ENCODE results near the gene FEM1A.
"Not testable (repeated sequence)": the region's sequence is repeated elsewhere in the genome, so short reads cannot be mapped to it uniquely, and the experiment has no call there.

Gene FEM1A

DNA sequence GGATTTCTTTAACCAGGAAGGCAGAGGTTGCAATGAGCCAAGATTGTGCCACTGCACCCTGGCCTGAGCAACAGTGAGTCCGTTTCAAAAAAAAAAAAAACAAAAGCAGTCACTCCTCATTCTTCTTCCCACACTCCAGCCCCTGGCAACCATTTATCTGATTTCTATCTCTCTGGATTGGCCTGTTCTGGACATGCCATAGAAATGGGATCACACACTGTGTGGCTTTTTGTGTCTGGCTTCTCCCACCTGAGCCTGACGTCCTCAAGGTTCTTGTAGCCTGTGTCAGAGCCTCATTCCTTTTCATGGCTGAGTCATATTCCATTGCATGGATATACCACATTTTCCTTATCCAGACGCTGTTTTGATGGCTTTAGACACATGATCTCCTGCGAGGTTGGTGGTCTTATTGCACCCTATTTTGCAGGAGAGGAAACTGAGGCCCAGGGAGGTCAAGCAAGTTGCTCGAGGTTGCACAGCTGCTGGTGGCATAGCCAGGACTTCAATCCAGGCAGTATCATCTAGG lies 15.8 kb upstream of the FEM1A start:
- Histone ChIP-seq H3K9ac (ENCODE audit: low read length in 2 of 2) (no peak overlapping the region), H3K27me3 (ENCODE audit: control insufficient read depth in 1 of 2, insufficient read depth in 2 of 2, low read length in 2 of 2) (peaks cover 0 to 12% of the 10 kb centered on the region in 2 donors)

DNA sequence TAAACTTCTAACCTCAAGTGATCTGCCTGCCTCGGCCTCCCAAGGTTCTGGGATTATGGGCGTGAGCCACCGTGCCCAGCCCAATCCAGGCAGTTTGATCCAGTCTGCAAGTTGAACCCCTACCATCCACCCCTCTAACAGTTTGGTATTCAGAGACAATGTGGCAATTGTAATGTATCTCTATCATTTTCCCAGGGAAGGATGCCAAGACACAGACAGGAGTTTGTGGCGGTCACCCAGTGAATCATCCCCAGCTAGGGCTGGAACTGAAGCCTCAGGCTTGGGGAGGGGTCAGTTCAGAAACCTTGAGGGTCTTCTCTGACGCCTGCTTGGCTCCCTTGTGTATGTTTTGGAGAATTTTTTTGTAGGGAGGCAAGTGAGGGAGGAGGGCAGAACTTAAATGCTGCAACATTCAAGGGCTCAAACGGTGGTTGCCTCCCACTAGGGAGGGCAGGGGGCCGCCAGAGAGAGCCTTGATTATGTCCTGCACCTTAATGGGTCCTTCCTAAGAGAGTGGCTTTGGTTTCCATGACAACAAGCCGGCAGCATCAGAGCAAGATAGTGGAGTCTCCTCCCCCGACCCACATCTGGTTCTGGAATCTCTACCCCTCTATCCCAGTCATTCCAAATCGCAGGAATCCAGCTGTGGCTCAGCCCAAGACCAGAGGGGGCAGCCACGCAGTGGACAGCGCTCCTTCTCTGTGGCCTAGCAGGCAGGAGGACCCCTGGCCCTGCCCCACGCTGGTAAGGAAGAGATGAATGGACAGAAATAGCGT lies 14.9 kb upstream of the FEM1A start:
- H3K4me3 ChIP-seq (ENCODE audit: low read length in 2 of 2), result no peak overlapping the region
- no peaks in the 10 kb centered on the region for H3K36me3 ChIP-seq (ENCODE audit: control insufficient read depth in 2 of 2, insufficient read depth in 2 of 2, low read length in 2 of 2)
- H3K9me3 ChIP-seq (ENCODE audit: control insufficient read depth in 2 of 2, low read length in 2 of 2), result peaks cover 0 to 4% of the 10 kb centered on the region in 2 donors
- no peak overlapping the region for H3K9ac ChIP-seq (ENCODE audit: low read length in 2 of 2)
- H3K27ac ChIP-seq (ENCODE audit: low read length), result no peak overlapping the region
- H3K27me3 ChIP-seq (ENCODE audit: control insufficient read depth in 1 of 2, insufficient read depth in 2 of 2, low read length in 2 of 2), result peaks cover 0 to 12% of the 10 kb centered on the region in 2 donors
- no peaks in the 10 kb centered on the region for H3K4me1 ChIP-seq (ENCODE audit: control insufficient read depth, insufficient read depth, low read length)

More for the DNA sequence above, 15.8 kb upstream of the FEM1A start:
- no peaks in the 10 kb centered on the region for H3K9me3 ChIP-seq (ENCODE audit: control insufficient read depth in 2 of 2, low read length in 2 of 2)
- H3K4me3 ChIP-seq (ENCODE audit: low read length in 2 of 2), result no peak overlapping the region
- no peaks in the 10 kb centered on the region for H3K4me1 ChIP-seq (ENCODE audit: control insufficient read depth, insufficient read depth, low read length)
- no peak overlapping the region for H3K27ac ChIP-seq (ENCODE audit: low read length)
- H3K36me3 ChIP-seq (ENCODE audit: control insufficient read depth in 2 of 2, insufficient read depth in 2 of 2, low read length in 2 of 2), result no peaks in the 10 kb centered on the region

DNA sequence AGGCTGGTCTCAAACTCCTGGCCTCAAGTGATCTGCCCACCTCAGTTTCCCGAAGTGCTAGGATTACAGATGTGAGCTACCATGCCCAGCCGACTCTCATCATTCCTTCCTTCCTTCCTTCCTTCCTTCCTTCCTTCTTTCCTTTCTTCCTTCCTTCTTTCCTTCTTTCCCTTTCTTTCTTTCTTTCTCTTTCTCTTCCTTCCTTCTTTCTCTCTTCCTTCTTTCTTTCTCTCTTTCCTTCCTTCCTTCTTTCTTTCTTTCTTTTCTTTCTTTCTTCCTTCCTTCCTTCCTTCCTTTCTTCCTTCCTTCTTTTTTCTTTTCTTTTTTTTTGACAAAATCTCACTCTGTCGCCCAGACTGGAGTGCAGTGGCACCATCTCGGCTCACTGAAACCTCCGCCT lies 13.4 kb upstream of the FEM1A start:
- H3K4me3 ChIP-seq (ENCODE audit: low read length in 2 of 2); H3K27ac ChIP-seq (ENCODE audit: low read length); H3K4me1 ChIP-seq (ENCODE audit: control insufficient read depth, insufficient read depth, low read length); H3K9ac ChIP-seq (ENCODE audit: low read length in 2 of 2); H3K9me3 ChIP-seq (ENCODE audit: control insufficient read depth in 2 of 2, low read length in 2 of 2); H3K36me3 ChIP-seq (ENCODE audit: control insufficient read depth in 2 of 2, insufficient read depth in 2 of 2, low read length in 2 of 2): not testable (repeated sequence)
- peaks cover 0 to 10% of the 10 kb centered on the region in 2 donors for H3K27me3 ChIP-seq (ENCODE audit: control insufficient read depth in 1 of 2, insufficient read depth in 2 of 2, low read length in 2 of 2)

DNA sequence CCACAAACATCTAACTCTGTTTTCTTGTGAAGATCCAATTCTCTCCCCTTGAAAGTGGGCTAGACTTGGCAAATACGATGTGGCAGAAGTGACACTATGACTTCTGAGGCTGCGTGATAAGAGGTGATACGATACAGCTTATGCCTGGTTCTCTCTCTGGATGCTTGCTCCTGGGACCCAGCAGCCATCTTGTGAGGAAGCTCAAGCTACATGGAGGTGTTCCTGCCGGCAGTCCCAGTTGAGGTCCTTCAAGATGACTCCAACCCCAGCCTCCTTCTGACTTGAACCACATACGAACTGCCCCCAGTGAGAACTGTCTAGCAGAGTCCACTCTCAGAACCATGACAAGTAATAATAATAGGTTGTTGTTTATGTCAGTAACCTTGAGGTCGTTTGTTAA lies 10.7 kb upstream of the FEM1A start:
- H3K27me3 ChIP-seq (ENCODE audit: control insufficient read depth in 1 of 2, insufficient read depth in 2 of 2, low read length in 2 of 2), result peaks cover 3 to 6% of the 10 kb centered on the region in 2 donors
- no peak overlapping the region for H3K9ac ChIP-seq (ENCODE audit: low read length in 2 of 2)
- H3K4me3 ChIP-seq (ENCODE audit: low read length in 2 of 2), result no peak overlapping the region
- no peak overlapping the region for H3K27ac ChIP-seq (ENCODE audit: low read length)
- no peaks in the 10 kb centered on the region for H3K36me3 ChIP-seq (ENCODE audit: control insufficient read depth in 2 of 2, insufficient read depth in 2 of 2, low read length in 2 of 2)
- no peaks in the 10 kb centered on the region for H3K4me1 ChIP-seq (ENCODE audit: control insufficient read depth, insufficient read depth, low read length)
- H3K9me3 ChIP-seq (ENCODE audit: control insufficient read depth in 2 of 2, low read length in 2 of 2), result peaks cover 0 to 4% of the 10 kb centered on the region in 2 donors

DNA sequence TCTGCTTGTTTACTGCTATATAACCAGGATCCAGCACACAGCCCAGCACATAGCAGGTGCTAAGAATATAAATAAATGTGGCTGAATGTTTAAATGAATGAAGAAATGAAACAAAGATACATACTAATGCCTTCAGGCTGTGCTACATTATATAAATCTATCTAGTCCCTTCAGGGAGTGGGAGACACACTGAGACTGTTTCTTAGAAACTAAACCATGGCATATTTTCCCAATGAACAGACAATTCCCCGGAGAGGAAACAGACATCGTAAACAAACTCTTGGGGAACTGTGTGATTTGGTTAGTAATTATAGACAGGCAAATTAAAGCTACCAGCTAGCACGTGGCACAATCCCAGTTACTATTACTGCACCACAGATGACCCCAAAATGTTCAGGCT lies 9.7 kb upstream of the FEM1A start:
- Histone ChIP-seq H3K36me3 (ENCODE audit: control insufficient read depth in 2 of 2, insufficient read depth in 2 of 2, low read length in 2 of 2) (no peaks in the 10 kb centered on the region), H3K4me3 (ENCODE audit: low read length in 2 of 2) (no peak overlapping the region), H3K9me3 (ENCODE audit: control insufficient read depth in 2 of 2, low read length in 2 of 2) (peaks cover 0 to 4% of the 10 kb centered on the region in 2 donors), H3K27me3 (ENCODE audit: control insufficient read depth in 1 of 2, insufficient read depth in 2 of 2, low read length in 2 of 2) (peaks cover 2 to 3% of the 10 kb centered on the region in 2 donors), H3K4me1 (ENCODE audit: control insufficient read depth, insufficient read depth, low read length) (no peaks in the 10 kb centered on the region), H3K9ac (ENCODE audit: low read length in 2 of 2) (no peak overlapping the region), H3K27ac (ENCODE audit: low read length) (no peak overlapping the region)

DNA sequence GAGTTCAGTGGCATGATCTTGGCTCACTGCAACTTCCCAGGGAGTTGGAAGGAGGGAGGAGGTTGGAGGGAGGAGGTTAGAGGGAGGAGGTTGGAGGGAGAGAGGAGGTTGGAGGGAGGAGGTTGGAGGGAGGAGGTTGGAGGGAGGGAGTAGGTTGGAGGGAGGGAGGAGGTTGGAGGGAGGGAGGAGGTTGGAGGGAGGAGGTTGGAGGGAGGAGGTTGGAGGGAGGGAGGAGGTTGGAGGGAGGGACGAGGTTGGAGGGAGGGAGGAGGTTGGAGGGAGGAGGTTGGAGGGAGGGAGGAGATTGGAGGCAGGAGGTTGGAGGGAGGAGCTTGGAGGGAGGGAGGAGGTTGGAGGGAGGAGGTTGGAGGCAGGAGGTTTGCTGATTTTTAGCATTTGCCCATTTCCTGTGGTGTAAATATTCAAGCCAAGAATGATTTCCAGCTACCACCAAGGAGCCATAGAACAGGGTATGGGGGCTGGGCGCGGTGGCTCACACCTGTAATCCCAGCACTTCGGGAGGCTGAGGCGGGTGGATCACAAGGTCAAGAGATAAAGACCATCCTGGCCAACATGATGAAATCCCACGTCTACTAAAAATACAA lies 5.0 kb upstream of the FEM1A start:
- not testable (repeated sequence) for H3K4me3 ChIP-seq (ENCODE audit: low read length in 2 of 2); H3K27ac ChIP-seq (ENCODE audit: low read length); H3K27me3 ChIP-seq (ENCODE audit: control insufficient read depth in 1 of 2, insufficient read depth in 2 of 2, low read length in 2 of 2); H3K9me3 ChIP-seq (ENCODE audit: control insufficient read depth in 2 of 2, low read length in 2 of 2); H3K4me1 ChIP-seq (ENCODE audit: control insufficient read depth, insufficient read depth, low read length); H3K9ac ChIP-seq (ENCODE audit: low read length in 2 of 2); H3K36me3 ChIP-seq (ENCODE audit: control insufficient read depth in 2 of 2, insufficient read depth in 2 of 2, low read length in 2 of 2)

DNA sequence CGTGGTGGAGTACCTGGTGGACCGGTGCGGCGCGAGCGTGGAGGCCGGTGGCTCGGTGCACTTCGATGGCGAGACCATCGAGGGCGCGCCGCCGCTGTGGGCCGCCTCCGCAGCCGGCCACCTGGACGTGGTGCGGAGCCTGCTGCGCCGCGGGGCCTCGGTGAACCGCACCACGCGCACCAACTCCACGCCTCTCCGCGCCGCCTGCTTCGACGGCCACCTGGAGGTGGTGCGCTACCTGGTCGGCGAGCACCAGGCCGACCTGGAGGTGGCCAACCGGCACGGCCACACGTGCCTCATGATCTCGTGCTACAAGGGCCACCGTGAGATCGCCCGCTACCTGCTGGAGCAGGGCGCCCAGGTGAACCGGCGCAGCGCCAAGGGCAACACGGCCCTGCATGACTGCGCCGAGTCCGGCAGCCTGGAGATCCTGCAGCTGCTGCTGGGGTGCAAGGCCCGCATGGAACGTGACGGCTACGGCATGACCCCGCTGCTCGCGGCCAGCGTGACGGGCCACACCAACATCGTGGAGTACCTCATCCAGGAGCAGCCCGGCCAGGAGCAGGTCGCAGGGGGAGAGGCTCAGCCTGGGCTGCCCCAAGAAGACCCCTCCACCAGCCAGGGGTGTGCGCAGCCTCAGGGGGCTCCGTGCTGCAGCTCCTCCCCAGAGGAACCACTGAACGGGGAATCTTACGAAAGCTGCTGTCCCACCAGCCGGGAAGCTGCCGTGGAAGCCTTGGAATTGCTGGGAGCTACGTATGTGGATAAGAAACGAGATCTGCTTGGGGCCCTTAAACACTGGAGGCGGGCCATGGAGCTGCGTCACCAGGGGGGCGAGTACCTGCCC lies 708 bp downstream of the FEM1A start:
- H3K27me3 ChIP-seq (ENCODE audit: control insufficient read depth in 1 of 2, insufficient read depth in 2 of 2, low read length in 2 of 2); H3K9me3 ChIP-seq (ENCODE audit: control insufficient read depth in 2 of 2, low read length in 2 of 2): not testable (repeated sequence)
- peak overlapping the region; percentile 73 to 83 for H3K4me3 ChIP-seq (ENCODE audit: low read length in 2 of 2)
- peak overlapping the region; percentile 78 for H3K27ac ChIP-seq (ENCODE audit: low read length)
- peaks cover 22% of the 10 kb centered on the region in 2 donors for H3K36me3 ChIP-seq (ENCODE audit: control insufficient read depth in 2 of 2, insufficient read depth in 2 of 2, low read length in 2 of 2)
- H3K9ac ChIP-seq (ENCODE audit: low read length in 2 of 2), result peak overlapping the region; percentile 76 to 84
- peaks cover 36% of the 10 kb centered on the region for H3K4me1 ChIP-seq (ENCODE audit: control insufficient read depth, insufficient read depth, low read length)

DNA sequence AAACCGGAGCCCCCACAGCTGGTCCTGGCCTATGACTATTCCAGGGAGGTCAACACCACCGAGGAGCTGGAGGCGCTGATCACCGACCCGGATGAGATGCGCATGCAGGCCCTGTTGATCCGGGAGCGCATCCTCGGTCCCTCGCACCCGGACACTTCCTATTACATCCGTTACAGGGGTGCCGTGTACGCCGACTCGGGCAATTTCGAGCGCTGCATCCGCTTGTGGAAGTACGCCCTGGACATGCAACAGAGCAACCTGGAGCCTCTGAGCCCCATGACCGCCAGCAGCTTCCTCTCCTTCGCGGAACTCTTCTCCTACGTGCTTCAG lies 1.3 kb downstream of the FEM1A start:
- H3K9ac ChIP-seq (ENCODE audit: low read length in 2 of 2); H3K9me3 ChIP-seq (ENCODE audit: control insufficient read depth in 2 of 2, low read length in 2 of 2); H3K27ac ChIP-seq (ENCODE audit: low read length); H3K27me3 ChIP-seq (ENCODE audit: control insufficient read depth in 1 of 2, insufficient read depth in 2 of 2, low read length in 2 of 2): not testable (repeated sequence)
- H3K4me3 ChIP-seq (ENCODE audit: low read length in 2 of 2), result peak overlapping the region in 1 of 2 donors; percentile 83
- peaks cover 22 to 24% of the 10 kb centered on the region in 2 donors for H3K36me3 ChIP-seq (ENCODE audit: control insufficient read depth in 2 of 2, insufficient read depth in 2 of 2, low read length in 2 of 2)
- peaks cover 36% of the 10 kb centered on the region for H3K4me1 ChIP-seq (ENCODE audit: control insufficient read depth, insufficient read depth, low read length)

DNA sequence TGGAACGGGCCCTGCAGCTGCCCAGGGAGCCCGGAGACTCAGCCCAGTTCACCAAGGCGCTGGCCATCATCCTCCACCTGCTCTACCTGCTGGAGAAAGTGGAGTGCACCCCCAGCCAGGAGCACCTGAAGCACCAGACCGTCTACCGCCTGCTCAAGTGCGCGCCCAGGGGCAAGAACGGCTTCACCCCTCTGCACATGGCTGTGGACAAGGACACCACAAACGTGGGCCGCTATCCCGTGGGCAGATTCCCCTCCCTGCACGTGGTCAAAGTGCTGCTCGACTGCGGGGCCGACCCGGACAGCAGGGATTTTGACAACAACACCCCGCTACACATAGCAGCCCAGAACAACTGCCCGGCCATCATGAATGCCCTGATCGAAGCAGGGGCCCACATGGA lies 1.7 kb downstream of the FEM1A start:
- H3K27me3 ChIP-seq (ENCODE audit: control insufficient read depth in 1 of 2, insufficient read depth in 2 of 2, low read length in 2 of 2); H3K9me3 ChIP-seq (ENCODE audit: control insufficient read depth in 2 of 2, low read length in 2 of 2); H3K4me3 ChIP-seq (ENCODE audit: low read length in 2 of 2); H3K9ac ChIP-seq (ENCODE audit: low read length in 2 of 2); H3K27ac ChIP-seq (ENCODE audit: low read length): not testable (repeated sequence)
- Histone ChIP-seq H3K4me1 (ENCODE audit: control insufficient read depth, insufficient read depth, low read length) (peaks cover 36% of the 10 kb centered on the region), H3K36me3 (ENCODE audit: control insufficient read depth in 2 of 2, insufficient read depth in 2 of 2, low read length in 2 of 2) (peaks cover 22 to 24% of the 10 kb centered on the region in 2 donors)

DNA sequence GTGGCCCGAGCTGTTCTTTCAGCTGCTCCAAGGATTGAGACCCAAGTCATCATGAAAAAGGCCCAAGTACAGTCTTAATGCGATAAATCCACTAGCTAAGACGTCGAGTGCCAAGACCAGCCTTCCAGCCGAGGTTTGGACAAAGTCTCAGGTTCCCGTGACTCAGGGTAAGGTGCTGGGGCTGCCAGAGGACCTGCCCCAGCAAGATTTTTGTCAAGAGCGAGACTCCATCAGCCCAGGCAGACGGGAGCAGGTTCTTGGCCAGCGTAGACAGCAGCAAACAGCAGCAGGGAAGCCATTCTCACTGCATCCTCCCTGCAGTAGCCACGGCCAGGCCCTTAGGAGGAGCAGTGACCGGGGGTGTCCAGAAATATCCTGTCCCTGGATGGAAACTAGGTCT lies 3.4 kb downstream of the FEM1A start:
- Histone ChIP-seq H3K4me3 (ENCODE audit: low read length in 2 of 2) (no peak overlapping the region), H3K4me1 (ENCODE audit: control insufficient read depth, insufficient read depth, low read length) (peaks cover 36% of the 10 kb centered on the region), H3K9ac (ENCODE audit: low read length in 2 of 2) (no peak overlapping the region)

More for the DNA sequence above, 3.4 kb downstream of the FEM1A start:
- H3K27me3 ChIP-seq (ENCODE audit: control insufficient read depth in 1 of 2, insufficient read depth in 2 of 2, low read length in 2 of 2), result no peaks in the 10 kb centered on the region
- H3K27ac ChIP-seq (ENCODE audit: low read length), result no peak overlapping the region
- H3K36me3 ChIP-seq (ENCODE audit: control insufficient read depth in 2 of 2, insufficient read depth in 2 of 2, low read length in 2 of 2), result peaks cover 22 to 27% of the 10 kb centered on the region in 2 donors
- no peaks in the 10 kb centered on the region for H3K9me3 ChIP-seq (ENCODE audit: control insufficient read depth in 2 of 2, low read length in 2 of 2)
